ENCODE data around the gene CEACAM8. TPM values are rescaled to one million over a fixed set of nuclear protein-coding genes. Genes with fewer than 3 reads are reported as not detected.

The CEACAM8 gene
- total RNA-seq, 1 donor from 2014 or later: not detected

- no peak for DNase-seq (ENCODE audit: low read depth)
These were observed 12.1 kb upstream of the CEACAM8 start for GRCh38 chr19:42606660-42607351.

GRCh38 chr19:42601811-42602443, 7.2 kb upstream of the CEACAM8 start:
- Histone ChIP-seq H3K36me3 (ENCODE audit: control insufficient read depth, insufficient read depth, low read length) (no peaks in the 10 kb centered on the region), H3K27me3 (ENCODE audit: control insufficient read depth, insufficient read depth, low read length) (no peaks in the 10 kb centered on the region), H3K4me3 (ENCODE audit: low read depth, low read length) (no peak overlapping the region)
- TF ChIP-seq CTCF (IDR thresholded peaks at IDR 0.05; ENCODE audit: insufficient read depth, low read length, poor library complexity, severe bottlenecking): no peak
- DNase-seq (ENCODE audit: low read depth): no peak

More at GRCh38 chr19:42606660-42607351, 12.1 kb upstream of the CEACAM8 start:
- Histone ChIP-seq H3K4me3 (ENCODE audit: low read depth, low read length) (no peak overlapping the region), H3K27me3 (ENCODE audit: control insufficient read depth, insufficient read depth, low read length) (no peaks in the 10 kb centered on the region), H3K36me3 (ENCODE audit: control insufficient read depth, insufficient read depth, low read length) (no peaks in the 10 kb centered on the region)
- peak; percentile 62 for TF ChIP-seq CTCF (IDR thresholded peaks at IDR 0.05; ENCODE audit: insufficient read depth, low read length, poor library complexity, severe bottlenecking)

GRCh38 chr19:42596391-42597072, 1.8 kb upstream of the CEACAM8 start:
- peak; percentile 88 for TF ChIP-seq CTCF (IDR thresholded peaks at IDR 0.05; ENCODE audit: insufficient read depth, low read length, poor library complexity, severe bottlenecking)

GRCh38 chr19:42595550-42596172, 937 bp upstream of the CEACAM8 start:
- Histone ChIP-seq H3K4me3 (ENCODE audit: low read depth, low read length) (no peak overlapping the region), H3K27me3 (ENCODE audit: control insufficient read depth, insufficient read depth, low read length) (no peaks in the 10 kb centered on the region), H3K36me3 (ENCODE audit: control insufficient read depth, insufficient read depth, low read length) (no peaks in the 10 kb centered on the region)
- DNase-seq (ENCODE audit: low read depth): no peak
- TF ChIP-seq CTCF (IDR thresholded peaks at IDR 0.05; ENCODE audit: insufficient read depth, low read length, poor library complexity, severe bottlenecking): no peak

More at GRCh38 chr19:42596391-42597072, 1.8 kb upstream of the CEACAM8 start:
- no peak for DNase-seq (ENCODE audit: low read depth)
- Histone ChIP-seq H3K4me3 (ENCODE audit: low read depth, low read length) (no peak overlapping the region), H3K27me3 (ENCODE audit: control insufficient read depth, insufficient read depth, low read length) (no peaks in the 10 kb centered on the region), H3K36me3 (ENCODE audit: control insufficient read depth, insufficient read depth, low read length) (no peaks in the 10 kb centered on the region)

GRCh38 chr19:42589792-42590191, 4.9 kb downstream of the CEACAM8 start:
- no peak for TF ChIP-seq CTCF (IDR thresholded peaks at IDR 0.05; ENCODE audit: insufficient read depth, low read length, poor library complexity, severe bottlenecking)
- H3K4me3 ChIP-seq (ENCODE audit: low read depth, low read length): no peak overlapping the region
- no peaks in the 10 kb centered on the region for H3K36me3 ChIP-seq (ENCODE audit: control insufficient read depth, insufficient read depth, low read length)
- DNase-seq (ENCODE audit: low read depth): no peak
- no peaks in the 10 kb centered on the region for H3K27me3 ChIP-seq (ENCODE audit: control insufficient read depth, insufficient read depth, low read length)

Data from kidney epithelial cell (primary cell).